T-cell (primary cell): Measurements from ENCODE around the gene CFAP107. TPM values are rescaled to one million over a fixed set of nuclear protein-coding genes. Genes with fewer than 3 reads are reported as not detected.
"Not testable (repeated sequence)": the region's sequence is repeated elsewhere in the genome, so short reads cannot be mapped to it uniquely, and the experiment has no call there.

Source experiments
- ATAC-seq, 4 experiments: fragments of 200-7000 bp in 3 of 4; fragments of 150-1000 bp in 1 of 4; cut with Tn5 transposase; replicated peaks in 1 of 4; 1 replicate in 3 of 4; 2 replicates in 1 of 4; pipeline ENCODE4 v1.10.0; 2021; ENCODE audit warnings: moderate library complexity in 3 of 4, mild to moderate bottlenecking in 2 of 4, moderate number of reproducible peaks in 1 of 4
- CTCF ChIA-PET, 2 donors: fragments of 300-600 bp; sonication (Branson Sonifier 250); formaldehyde crosslinking; loops; one replicate each; lab custom pipeline; 2022; ENCODE audit warnings: antibody characterized with exemption in 2 of 2; lab: Charles Lee
- POLR2A ChIA-PET, 2 donors: fragments of 300-600 bp; sonication (Branson Sonifier 250); formaldehyde crosslinking; loops; one replicate each; lab custom pipeline; 2022; ENCODE audit warnings: antibody characterized with exemption in 2 of 2; lab: Charles Lee
- DNase-seq, 35 experiments: peaks; one replicate each; pipeline versions ENCODE4 v3.0.0 to v3.0.0-alpha.2; 2013 to 2023
- H3K27ac ChIP-seq: one replicate; pipeline ENCODE4 v1.5.1; 2013; ENCODE audit warnings: low read length
- H3K27me3 ChIP-seq, 2 experiments: replicated peaks in 1 of 2; 1 replicate in 1 of 2; 2 replicates in 1 of 2; pipeline versions ENCODE4 v1.6.1 to v1.7.0; 2013; ENCODE audit warnings: low read length in 1 of 2, mixed read lengths in 1 of 2; ENCODE audit not compliant: control insufficient read depth in 2 of 2, insufficient read depth in 2 of 2; ENCODE audit errors: extremely low read depth in 1 of 2
- H3K36me3 ChIP-seq, 2 donors: 1 replicate in 1 of 2; 2 replicates in 1 of 2; pipeline versions ENCODE4 v1.6.1 to v1.7.0; 2013; ENCODE audit warnings: low read length in 1 of 2; ENCODE audit not compliant: control insufficient read depth in 2 of 2, insufficient read depth in 1 of 2; ENCODE audit errors: extremely low read depth in 1 of 2
- H3K4me1 ChIP-seq, 2 experiments: 1 replicate in 1 of 2; 2 replicates in 1 of 2; pipeline versions ENCODE4 v1.6.1 to v1.7.0; 2013; ENCODE audit warnings: low read length in 2 of 2, mixed read lengths in 1 of 2; ENCODE audit not compliant: insufficient read depth in 2 of 2, control insufficient read depth in 1 of 2; ENCODE audit errors: extremely low read depth in 1 of 2
- H3K4me3 ChIP-seq, 2 donors: 1 replicate in 1 of 2; 2 replicates in 1 of 2; pipeline versions ENCODE4 v1.5.1 to v1.7.0; 2013; ENCODE audit warnings: mild to moderate bottlenecking in 2 of 2, low read length in 1 of 2, moderate library complexity in 1 of 2; ENCODE audit not compliant: control insufficient read depth in 1 of 2; ENCODE audit errors: extremely low read depth in 1 of 2
- H3K9me3 ChIP-seq: 2 replicates; pipeline ENCODE4 v1.7.0; 2013
- H3K27ac Mint-ChIP-seq, 2 donors: one replicate each; pipeline ENCODE4 v1.8.0; 2020 to 2021; ENCODE audit warnings: mild to moderate bottlenecking in 2 of 2, mixed read lengths in 2 of 2
- H3K27me3 Mint-ChIP-seq, 2 donors: one replicate each; pipeline ENCODE4 v1.8.0; 2021 to 2022; ENCODE audit warnings: mixed read lengths in 2 of 2
- H3K36me3 Mint-ChIP-seq: one replicate; pipeline ENCODE4 v1.8.0; 2021; ENCODE audit warnings: mixed read lengths
- H3K4me1 Mint-ChIP-seq, 3 donors: one replicate each; pipeline ENCODE4 v1.8.0; 2020 to 2022; ENCODE audit warnings: mixed read lengths in 3 of 3, mild to moderate bottlenecking in 1 of 3
- H3K4me3 Mint-ChIP-seq, 3 donors: one replicate each; pipeline ENCODE4 v1.8.0; 2020 to 2022; ENCODE audit warnings: mild to moderate bottlenecking in 3 of 3, mixed read lengths in 3 of 3, moderate library complexity in 3 of 3
- H3K9me3 Mint-ChIP-seq, 3 donors: one replicate each; pipeline ENCODE4 v1.8.0; 2020 to 2022; ENCODE audit warnings: mixed read lengths in 3 of 3
- WGBS: methylation state at CpG from one replicate; pipeline ENCODE4 v1.1.5; 2013; ENCODE audit warnings: missing lambda C conversion rate; ENCODE audit not compliant: insufficient coverage; 5-methylcytosine and 5-hydroxymethylcytosine counted together
- total RNA-seq, 35 experiments: library from RNA in 6 of 35; stranded (reverse) in 6 of 35; fragments of 120-200 nt in 1 of 35; gene quantifications; one replicate each; pipeline versions ENCODE4 v1.2.1 to v1.2.4 and lab custom pipeline; 2013 to 2026

The CFAP107 gene
- total RNA-seq, 5 donors from 2014 or later (not counting 1 experiment from before 2014, with no cell fraction given): not detected

DNA sequence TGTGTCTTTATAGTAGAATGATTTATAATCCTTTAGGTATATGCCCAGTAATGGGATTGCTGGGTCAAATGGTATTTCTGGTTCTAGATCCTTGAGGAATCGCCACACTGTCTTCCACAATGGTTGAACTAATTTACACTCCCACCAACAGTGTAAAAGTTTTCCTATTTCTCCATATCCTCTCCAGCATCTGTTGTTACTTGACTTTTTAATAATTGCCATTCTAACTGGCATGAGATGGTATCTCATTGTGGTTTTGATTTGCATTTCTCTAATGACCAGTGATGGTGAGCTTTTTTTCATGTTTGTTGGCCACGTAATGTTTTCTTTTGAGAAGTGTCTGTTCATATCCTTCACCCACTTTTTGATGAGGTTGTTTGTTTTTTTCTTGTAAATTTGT is 14.9 kb upstream of the CFAP107 start:
- H3K4me3 ChIP-seq, H3K9me3 ChIP-seq, H3K4me1 ChIP-seq, H3K27ac ChIP-seq, H3K36me3 ChIP-seq, H3K4me3 Mint-ChIP-seq, DNase-seq, ATAC-seq, POLR2A ChIA-PET, H3K4me1 Mint-ChIP-seq, CTCF ChIA-PET, H3K36me3 Mint-ChIP-seq, H3K27ac Mint-ChIP-seq: not testable (repeated sequence)
- H3K27me3 ChIP-seq: peaks cover 0 to 11% of the 10 kb centered on the region in 2 experiments
- no CpG with 5 or more reads among the region's 2 CpGs for WGBS
- H3K9me3 Mint-ChIP-seq: peaks cover 15 to 34% (median 19%) of the 10 kb centered on the region in 3 donors
- H3K27me3 Mint-ChIP-seq: peaks cover 59 to 73% of the 10 kb centered on the region in 2 donors

DNA sequence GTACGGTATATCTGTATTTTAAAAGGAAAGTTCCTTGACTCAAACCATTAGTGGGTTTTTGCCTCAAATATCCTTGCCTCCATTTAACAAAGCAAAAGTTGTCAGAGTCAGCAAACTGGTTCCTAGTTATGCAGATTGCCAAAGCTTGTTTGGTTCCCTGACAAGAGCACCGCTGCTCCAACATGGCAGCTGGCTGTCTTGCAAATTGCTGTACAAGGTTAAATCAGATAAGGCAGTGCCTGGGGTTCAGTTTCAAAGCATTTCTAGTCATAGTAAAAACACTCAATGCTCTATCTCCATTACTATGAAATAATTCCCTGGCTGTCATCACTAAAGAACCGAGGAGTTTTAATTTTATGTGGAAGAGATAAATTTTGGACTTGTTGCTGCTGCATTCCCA is 11.3 kb upstream of the CFAP107 start:
- Mint-ChIP-seq H3K4me1 (no peaks in the 10 kb centered on the region), H3K4me3 (no peak overlapping the region), H3K36me3 (no peaks in the 10 kb centered on the region), H3K27ac (no peak overlapping the region), H3K27me3 (peaks cover 74 to 76% of the 10 kb centered on the region in 2 donors), H3K9me3 (peaks cover 15 to 41% (median 23%) of the 10 kb centered on the region in 3 donors)
- POLR2A ChIA-PET: no interaction called here
- no peak for ATAC-seq
- CTCF ChIA-PET: no interaction called here
- Histone ChIP-seq H3K4me3 (no peak overlapping the region), H3K27me3 (no peaks in the 10 kb centered on the region), H3K36me3 (no peaks in the 10 kb centered on the region), H3K27ac (no peak overlapping the region), H3K9me3 (peaks cover 5% of the 10 kb centered on the region), H3K4me1 (no peaks in the 10 kb centered on the region)
- DNase-seq: no peak
- 100% methylated on average over 1 of the region's 3 CpGs for WGBS

DNA sequence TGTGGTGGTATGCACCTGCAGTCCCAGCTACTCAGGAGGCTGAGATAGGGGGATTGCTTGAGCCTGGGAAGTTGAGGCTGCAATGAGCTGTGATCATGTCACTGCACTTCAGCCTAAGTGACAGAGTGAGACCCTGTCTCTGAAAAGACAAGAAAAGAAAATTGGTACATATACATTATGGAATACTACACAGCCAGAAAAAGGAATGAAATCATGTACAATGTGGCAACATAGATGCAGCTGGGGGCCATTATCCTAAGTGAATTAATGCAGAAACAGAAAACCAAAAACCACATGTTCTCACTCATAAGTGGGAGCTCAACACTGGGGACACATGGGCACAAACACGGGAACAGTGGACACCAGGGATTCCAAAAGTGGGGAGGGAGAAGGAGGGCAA is 7.1 kb upstream of the CFAP107 start:
- peaks cover 4 to 21% (median 16%) of the 10 kb centered on the region in 3 donors for H3K9me3 Mint-ChIP-seq

DNA sequence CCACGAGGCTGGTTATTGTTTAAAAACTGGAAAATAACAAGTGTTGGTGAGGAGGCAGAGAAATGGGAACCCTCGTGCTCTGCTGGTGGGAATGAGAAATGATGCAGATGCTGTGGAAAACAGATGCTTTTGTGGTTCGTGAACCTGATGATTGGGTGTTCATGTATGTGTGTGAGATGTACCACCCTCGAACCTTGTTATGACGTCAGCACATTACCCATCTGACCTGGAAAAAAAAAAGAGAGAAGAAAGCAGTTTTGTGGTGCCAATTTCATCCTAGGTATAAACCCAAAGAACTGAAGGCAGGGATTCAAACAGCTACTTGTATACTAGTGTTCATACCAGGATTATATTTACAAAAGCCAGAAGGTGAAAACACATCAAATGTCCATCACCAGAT is 6.4 kb upstream of the CFAP107 start:
- Histone ChIP-seq H3K4me3 (no peak overlapping the region), H3K9me3 (peaks cover 2% of the 10 kb centered on the region), H3K4me1 (no peaks in the 10 kb centered on the region), H3K27me3 (peaks cover 0 to 12% of the 10 kb centered on the region in 2 experiments), H3K27ac (no peak overlapping the region), H3K36me3 (no peaks in the 10 kb centered on the region)
- Mint-ChIP-seq H3K27me3 (peaks cover 58 to 65% of the 10 kb centered on the region in 2 donors), H3K4me1 (no peaks in the 10 kb centered on the region), H3K36me3 (no peaks in the 10 kb centered on the region), H3K9me3 (peaks cover 4 to 21% (median 16%) of the 10 kb centered on the region in 3 donors), H3K4me3 (no peak overlapping the region), H3K27ac (no peak overlapping the region)
- CTCF ChIA-PET: no interaction called here
- ATAC-seq (no peak), DNase-seq (no peak)
- WGBS: 61% methylated on average over 2 of the region's 5 CpGs
- POLR2A ChIA-PET: no interaction called here

More for the DNA sequence above, 7.1 kb upstream of the CFAP107 start:
- Histone ChIP-seq H3K9me3 (peaks cover 2% of the 10 kb centered on the region), H3K27me3 (peaks cover 0 to 12% of the 10 kb centered on the region in 2 experiments), H3K4me1 (no peaks in the 10 kb centered on the region), H3K36me3 (no peaks in the 10 kb centered on the region), H3K27ac (no peak overlapping the region), H3K4me3 (no peak overlapping the region)
- ATAC-seq (no peak), DNase-seq (no peak)
- Mint-ChIP-seq H3K4me1 (no peaks in the 10 kb centered on the region), H3K27me3 (peaks cover 59 to 66% of the 10 kb centered on the region in 2 donors), H3K4me3 (no peak overlapping the region), H3K36me3 (no peaks in the 10 kb centered on the region), H3K27ac (no peak overlapping the region)
- POLR2A ChIA-PET: no interaction called here
- no CpG with 5 or more reads among the region's 1 CpG for WGBS
- CTCF ChIA-PET: no interaction called here

DNA sequence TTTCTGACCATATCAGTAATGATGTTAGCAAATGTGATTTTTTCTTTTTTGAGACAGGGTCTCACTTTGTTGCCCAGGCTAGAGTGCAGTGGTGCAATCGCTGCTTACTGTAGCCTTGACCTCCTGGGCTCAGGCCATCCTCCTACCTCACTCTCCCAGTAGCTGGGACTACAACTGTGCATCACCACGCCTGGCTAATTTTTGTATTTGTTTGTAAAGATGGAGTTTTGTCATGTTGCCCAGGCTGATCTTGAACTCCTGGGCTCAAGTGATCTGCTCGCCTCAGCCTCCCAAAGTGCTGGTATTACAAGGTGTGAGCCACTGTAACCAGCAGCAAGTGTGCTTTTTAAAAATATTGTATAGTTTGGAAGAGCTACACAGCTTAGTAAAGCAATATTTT is 4.1 kb upstream of the CFAP107 start:
- Mint-ChIP-seq H3K36me3 (no peaks in the 10 kb centered on the region), H3K4me1 (no peaks in the 10 kb centered on the region), H3K27ac (no peak overlapping the region), H3K9me3 (peaks cover 3 to 7% (median 5%) of the 10 kb centered on the region in 3 donors), H3K27me3 (peaks cover 46 to 64% of the 10 kb centered on the region in 2 donors), H3K4me3 (no peak overlapping the region)
- no peak overlapping the region for H3K4me3 ChIP-seq
- ATAC-seq (no peak), DNase-seq (no peak)
- H3K27me3 ChIP-seq: peaks cover 0 to 12% of the 10 kb centered on the region in 2 experiments
- no peaks in the 10 kb centered on the region for H3K36me3 ChIP-seq
- H3K9me3 ChIP-seq: no peaks in the 10 kb centered on the region
- H3K4me1 ChIP-seq: no peaks in the 10 kb centered on the region
- ChIA-PET CTCF (no interaction called here), POLR2A (interaction anchor here in 1 of 2 donors (0.7 kb wide), 1 partner anchor 1316 kb away, joined by 3 read pairs; no protein-coding TSS in a partner anchor)
- WGBS: no CpG with 5 or more reads among the region's 3 CpGs
- no peak overlapping the region for H3K27ac ChIP-seq

DNA sequence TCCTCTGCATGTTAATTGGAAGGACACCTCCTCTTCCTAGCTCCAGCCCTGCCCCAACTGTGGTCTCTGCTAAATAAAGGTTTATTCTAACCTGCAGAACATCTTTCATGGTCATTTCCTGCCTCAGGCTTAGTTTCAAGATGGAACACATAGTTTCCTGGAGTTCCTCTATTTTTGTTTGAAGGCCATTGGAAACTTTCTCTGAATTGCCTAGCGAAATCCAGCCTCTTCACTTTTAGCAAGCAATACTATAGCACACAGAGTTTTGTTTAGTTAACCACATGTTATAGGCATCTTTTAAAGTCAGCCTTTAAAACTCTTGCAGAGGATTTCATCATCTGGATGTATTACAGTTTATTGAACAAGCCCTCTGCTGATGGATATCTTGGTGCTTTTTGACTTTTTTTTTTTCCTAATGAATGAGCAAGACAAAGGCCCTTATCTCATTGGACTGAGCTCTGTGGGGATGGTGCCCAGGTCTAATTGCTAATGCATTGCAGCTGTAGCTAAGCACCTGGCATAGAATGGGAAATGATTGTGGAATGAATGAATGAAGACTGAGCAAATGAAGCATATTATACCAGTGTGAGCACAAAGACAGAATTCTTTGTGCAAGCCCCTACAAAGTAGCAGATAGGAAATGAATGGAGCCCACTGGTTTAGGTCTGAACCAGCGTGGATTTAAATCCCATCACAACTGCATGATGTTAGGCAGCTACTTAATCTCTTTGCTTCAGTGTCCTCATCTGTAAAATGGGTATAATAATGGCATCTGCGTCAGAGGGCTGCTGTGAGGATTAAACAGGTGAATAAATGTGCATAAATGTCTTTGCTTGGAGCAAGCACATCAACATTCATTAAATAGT is 641 bp upstream of the CFAP107 start:
- Mint-ChIP-seq H3K4me3 (no peak overlapping the region), H3K27me3 (peaks cover 56 to 57% of the 10 kb centered on the region in 2 donors), H3K9me3 (peaks cover 19 to 28% (median 20%) of the 10 kb centered on the region in 3 donors), H3K36me3 (peaks cover 4% of the 10 kb centered on the region), H3K27ac (no peak overlapping the region), H3K4me1 (no peaks in the 10 kb centered on the region)
- ChIA-PET POLR2A (no interaction called here), CTCF (no interaction called here)
- no peak for DNase-seq
- Histone ChIP-seq H3K4me3 (no peak overlapping the region), H3K27me3 (peaks cover 0 to 15% of the 10 kb centered on the region in 2 experiments), H3K9me3 (peaks cover 4% of the 10 kb centered on the region), H3K36me3 (no peaks in the 10 kb centered on the region), H3K4me1 (no peaks in the 10 kb centered on the region), H3K27ac (no peak overlapping the region)
- ATAC-seq: no peak
- WGBS: no CpG with 5 or more reads among the region's 3 CpGs
